ENCODE data around the gene PCARE. TPM values are rescaled to one million over a fixed set of nuclear protein-coding genes. Genes with fewer than 3 reads are reported as not detected.

The PCARE gene
- total RNA-seq, 1 donor from 2014 or later = not detected

Other genes with a start within 250 kb of the PCARE start
- gene TRMT61B, start 204.2 kb downstream of the PCARE start, total RNA-seq = 8.5 and 9.4 TPM in 2 replicates
- gene WDR43, start 179.9 kb downstream of the PCARE start, total RNA-seq = 35.9 and 49.6 TPM in 2 replicates
- under 0.01 and 0.13 TPM in 2 replicates for gene TOGARAM2, start 93.2 kb downstream of the PCARE start, total RNA-seq
- gene CLIP4, start 40.9 kb upstream of the PCARE start, total RNA-seq = 8.1 and 10.7 TPM in 2 replicates

All from dermis microvascular lymphatic vessel endothelial cell (primary cell).